Left renal pelvis (tissue), 4 donors: ENCODE data around the gene RPS6KA1. TPM values are rescaled to one million over a fixed set of nuclear protein-coding genes. Genes with fewer than 3 reads are reported as not detected.
A peak's percentile ranks its signal among the peaks of the same experiment; 100 is the strongest.

Experiments used
- DNase-seq, 4 donors: peaks; one replicate each; pipeline ENCODE4 v3.0.0-alpha.2; 2013; ENCODE audit warnings: low read depth in 4 of 4, low spot score in 3 of 4
- polyA plus RNA-seq, 4 donors: library from polyadenylated mRNA; unstranded; fragments of 120-200 nt; gene quantifications; one replicate each; pipeline ENCODE4 v1.2.1, GENCODE V29; 2013; ENCODE audit not compliant: insufficient read length in 4 of 4

RPS6KA1 gene
- polyA plus RNA-seq, 4 donors: 5.2 to 28.0 (median 19.0) TPM

- DNase-seq: peak in 1 of 4 donors; percentile 24
Measured at GRCh38 chr1:26530895-26531598, 1.5 kb downstream of the RPS6KA1 start.

DNA sequence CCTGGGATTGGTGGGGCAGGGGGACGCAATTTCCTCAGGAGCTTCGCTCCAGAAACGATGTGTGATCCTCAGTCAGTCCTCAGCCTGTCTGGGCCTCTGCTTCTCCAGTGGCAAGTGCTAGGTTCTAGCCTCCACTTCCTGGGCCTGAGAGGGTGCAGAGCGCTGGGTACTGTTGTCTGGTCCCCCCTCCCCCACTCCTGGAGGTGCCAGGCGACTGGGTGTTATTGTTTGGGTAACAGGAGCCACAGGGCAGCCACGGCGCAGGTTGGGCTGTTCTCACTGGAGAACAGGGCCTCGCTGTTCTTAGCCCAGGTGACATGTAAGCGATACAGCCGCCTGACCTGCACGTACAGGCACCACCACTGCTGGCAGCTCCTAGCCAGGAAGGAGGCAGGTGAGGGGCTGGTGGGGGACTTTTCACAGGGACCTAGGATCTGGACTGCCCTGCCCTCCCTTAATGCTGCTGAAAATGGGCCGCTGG lies 2.1 kb downstream of the RPS6KA1 start:
- DNase-seq: no peak

DNA sequence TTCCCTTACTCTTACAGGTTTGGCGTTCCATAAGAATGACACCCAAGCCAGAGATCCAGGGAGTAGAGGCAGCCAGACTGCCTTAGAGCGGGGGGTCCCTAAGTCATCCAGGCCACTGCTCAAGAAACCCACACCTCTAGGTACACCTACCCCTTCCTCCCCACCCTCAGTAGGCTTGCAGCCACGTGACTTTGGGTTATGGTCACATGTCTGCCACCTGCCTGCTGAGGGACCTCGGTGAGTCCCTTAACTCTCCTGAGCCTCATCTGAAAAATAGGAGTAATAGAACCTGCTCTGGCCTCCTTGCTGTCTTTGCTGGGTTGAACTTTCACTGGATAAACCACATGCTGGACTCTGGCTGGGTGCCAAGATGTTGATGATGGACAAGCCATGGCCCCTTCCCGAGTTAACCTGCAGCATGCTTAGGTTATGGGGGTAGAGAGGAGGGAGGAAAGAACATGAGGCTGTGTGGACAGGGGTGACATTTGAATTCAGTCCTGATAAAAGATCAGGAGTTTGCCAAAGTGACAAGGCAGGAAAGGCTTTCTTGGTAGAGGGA lies 4.5 kb downstream of the RPS6KA1 start:
- DNase-seq: no peak

GRCh38 chr1:26535201-26535600 lies 5.6 kb downstream of the RPS6KA1 start:
- DNase-seq: no peak

- DNase-seq: no peak
Measured at GRCh38 chr1:26536081-26536480, 6.5 kb downstream of the RPS6KA1 start.

DNA sequence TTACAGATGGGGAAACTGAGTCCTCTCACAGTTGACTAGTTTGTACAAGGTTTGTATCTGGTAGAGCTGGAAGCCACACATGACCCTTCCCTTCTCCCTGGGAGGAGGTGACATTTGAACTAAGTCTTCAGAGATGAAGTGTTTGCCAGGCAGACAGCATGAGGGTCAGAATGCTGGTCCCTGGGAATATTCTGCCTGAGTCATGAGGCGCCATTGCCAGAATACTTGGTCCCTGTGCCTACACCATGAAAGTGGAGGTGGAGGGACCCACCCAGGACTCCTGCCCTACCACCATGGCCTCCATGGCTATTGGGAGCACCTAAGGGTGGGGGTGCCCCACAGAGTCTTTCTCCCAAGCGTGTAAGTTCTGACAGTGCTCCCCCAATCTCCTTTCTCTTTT lies 7.0 kb downstream of the RPS6KA1 start:
- no peak for DNase-seq

GRCh38 chr1:26537951-26538352 lies 8.4 kb downstream of the RPS6KA1 start:
- DNase-seq: no peak

DNA sequence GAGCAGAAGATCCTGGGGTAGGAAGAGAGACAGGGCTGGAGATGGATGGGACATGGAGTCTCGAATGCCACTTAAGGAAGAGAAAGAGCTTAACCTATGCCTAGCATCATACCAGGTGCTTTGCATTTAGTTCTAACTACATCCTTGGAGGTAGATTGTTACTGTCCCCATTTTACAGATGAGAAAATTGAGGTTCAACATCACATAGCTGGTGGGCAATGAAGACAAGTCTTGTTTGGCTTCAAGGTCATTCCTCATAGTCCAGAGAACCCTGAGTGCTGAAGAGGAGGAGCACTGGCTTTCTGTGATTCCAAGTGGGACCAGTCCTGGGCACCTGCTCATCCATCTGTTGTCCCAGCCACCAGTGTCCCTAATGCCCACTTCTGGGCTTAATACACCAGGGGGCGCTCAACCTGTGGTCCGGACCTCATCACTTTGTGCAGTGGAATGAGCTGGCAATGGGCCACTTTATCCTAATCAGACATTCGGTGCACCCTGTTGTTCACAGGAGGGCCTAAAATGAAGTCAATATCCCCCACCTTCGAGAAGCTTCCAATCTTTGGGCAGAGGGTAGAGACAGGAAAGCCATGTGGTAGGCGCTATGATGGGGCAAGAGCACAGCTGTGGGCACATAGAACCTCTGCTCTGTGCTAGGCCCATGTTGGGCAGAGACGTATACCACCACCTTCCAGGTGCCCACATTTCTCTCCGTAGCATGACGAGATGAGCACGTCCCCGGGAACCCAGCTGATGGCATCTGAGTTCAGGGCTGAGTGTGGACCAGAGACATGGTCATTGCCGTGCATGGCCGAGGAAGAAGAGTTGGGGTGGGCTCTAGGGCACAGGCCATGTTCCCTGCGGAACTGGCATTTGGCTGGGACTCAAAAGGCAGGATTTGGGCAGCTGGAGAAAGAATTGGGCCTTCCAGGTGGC lies 9.2 kb downstream of the RPS6KA1 start:
- no peak for DNase-seq

DNA sequence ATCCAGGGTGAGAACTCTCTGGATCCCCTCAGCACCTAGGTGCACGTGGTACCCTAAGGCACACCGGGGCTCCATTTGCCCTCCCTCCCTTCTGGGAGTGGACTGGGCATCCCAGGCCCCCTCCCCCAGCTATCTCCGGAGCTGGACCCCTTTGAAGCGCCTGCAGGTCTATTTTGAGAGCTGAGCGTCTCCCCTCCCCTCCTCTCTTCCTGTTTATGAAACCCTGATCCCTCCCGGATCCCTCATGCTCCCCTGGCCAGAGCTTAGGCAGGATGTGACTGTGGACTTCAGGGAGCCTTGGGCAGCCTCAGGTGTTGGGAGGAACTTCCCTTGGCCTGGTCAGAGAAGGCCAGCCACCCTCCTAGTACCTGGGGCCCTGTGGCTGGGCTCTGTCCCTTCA lies 10.2 kb downstream of the RPS6KA1 start:
- no peak for DNase-seq

DNA sequence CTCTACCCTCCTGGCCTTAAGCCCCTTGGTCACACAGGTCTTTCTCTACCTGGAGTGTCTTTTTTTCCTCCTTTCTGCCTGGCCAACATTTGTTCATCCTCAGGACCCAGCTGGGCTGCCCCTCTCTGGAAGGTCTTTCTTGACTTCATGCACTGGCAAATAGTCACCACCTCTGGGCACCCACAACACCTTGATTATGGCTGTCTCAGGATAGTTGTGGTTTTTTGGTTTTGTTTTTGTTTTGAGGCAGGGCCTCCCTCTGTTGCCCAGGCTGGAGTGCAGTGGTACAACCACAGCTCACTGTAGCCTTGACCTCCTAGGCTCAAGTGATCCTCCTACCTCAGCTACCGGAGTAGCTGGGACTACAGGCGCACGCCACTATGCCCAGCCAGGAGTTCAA lies 10.8 kb downstream of the RPS6KA1 start:
- no peak for DNase-seq

GRCh38 chr1:26541431-26541815 lies 11.9 kb downstream of the RPS6KA1 start:
- DNase-seq: no peak

DNA sequence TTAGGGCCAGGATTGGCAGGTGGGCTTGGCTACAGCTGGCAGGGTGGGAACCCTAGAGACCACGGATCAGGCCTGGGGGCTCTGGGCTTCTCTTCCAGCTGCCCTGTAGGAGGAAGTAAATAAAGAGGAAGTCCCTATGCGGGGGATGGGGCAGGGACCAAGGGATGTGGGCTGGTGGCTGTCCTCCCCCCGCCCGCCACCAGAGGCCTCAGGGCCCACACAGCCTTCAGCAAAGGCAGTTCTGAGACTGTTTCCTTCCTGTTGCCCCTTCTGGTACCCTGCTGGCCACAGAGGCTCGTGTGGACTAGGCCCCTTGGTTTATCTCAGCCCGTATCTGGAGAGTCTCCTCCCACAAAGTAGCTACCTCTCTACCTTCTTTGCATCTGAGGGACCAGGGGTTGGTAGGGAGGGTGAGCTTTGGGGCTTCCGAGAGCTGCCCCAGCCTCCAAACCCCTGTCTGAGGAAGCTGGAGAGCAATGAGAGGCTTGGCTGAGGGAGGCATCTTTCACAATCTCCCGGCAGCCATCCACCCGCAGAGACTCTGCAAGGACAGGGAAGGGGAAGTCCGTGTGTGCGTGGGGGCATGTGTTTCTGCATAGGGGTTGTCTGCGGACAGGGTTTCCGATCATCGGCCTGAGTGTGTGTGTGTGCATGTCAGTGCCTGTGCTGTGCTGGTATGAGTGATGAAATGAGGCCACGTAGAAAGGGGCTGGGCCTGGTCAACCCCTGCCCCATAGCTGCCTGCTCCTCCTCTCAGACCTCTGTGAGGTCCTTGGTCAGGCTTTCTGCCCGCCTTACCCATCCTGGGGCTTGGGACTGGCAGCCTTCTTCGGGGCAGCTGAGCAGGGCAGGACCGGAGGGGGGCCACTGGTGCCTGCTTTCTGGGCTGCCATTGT lies 12.5 kb downstream of the RPS6KA1 start:
- no peak for DNase-seq

GRCh38 chr1:26542771-26543451 lies 13.3 kb downstream of the RPS6KA1 start:
- DNase-seq: no peak

DNA sequence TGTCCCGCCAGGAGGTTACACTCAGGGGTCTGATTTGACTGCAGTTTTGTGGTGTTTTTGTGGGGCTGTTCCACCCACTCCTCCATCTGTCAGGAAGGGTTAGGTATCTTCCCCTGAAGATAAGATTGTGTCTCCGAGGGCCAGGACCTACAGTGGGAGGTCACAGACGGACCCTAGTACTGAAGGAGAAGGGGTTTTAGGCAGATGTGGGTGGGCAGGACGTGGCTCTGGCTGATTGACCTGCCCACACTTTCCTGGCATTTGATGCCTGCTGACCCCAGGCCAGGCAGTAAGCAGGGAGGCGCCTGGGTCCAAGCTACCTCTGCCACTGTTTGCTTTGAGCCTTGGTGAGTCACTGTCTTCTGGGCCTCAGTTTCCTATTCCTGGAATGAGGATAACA lies 13.9 kb downstream of the RPS6KA1 start:
- DNase-seq: no peak

DNA sequence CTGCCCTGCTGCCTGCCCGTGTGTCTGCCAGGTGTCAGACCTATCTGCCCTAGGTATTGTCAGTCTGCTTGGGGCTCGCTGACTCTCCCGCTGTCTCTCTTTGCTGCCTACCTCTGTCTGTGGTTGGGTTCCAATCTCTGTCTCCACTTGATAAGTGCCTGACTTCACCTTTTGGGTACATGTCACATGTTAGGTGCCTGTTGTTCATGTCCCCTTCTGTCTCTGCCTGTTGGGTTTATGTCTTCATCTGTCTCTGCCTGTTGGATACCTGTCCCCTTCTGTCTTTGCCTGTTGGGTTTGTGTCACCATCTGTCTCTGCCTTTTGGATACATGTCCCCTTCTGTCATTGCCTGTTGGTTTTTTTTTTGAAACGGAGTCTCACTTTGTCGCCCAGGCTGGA lies 14.6 kb downstream of the RPS6KA1 start:
- no peak for DNase-seq

DNA sequence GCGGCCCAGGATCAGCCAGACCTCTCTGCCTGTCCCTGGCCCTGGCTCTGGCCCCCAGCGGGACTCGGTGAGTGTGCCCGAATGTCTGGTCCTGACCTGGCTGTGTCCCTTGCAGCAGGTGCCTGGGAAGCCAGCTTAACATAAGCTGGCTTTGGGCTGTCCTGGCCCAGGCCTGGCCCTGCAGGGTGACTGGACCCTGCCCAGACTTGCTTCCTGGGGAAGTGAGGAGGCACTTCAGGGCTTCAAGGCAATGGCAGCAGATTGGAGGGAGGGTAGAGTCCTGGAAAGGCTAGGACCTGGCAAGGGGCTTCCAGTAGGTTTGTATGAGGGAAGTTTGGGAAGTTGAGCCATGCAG lies 16.4 kb downstream of the RPS6KA1 start:
- DNase-seq: no peak

GRCh38 chr1:26546375-26546774 lies 16.8 kb downstream of the RPS6KA1 start:
- no peak for DNase-seq

DNA sequence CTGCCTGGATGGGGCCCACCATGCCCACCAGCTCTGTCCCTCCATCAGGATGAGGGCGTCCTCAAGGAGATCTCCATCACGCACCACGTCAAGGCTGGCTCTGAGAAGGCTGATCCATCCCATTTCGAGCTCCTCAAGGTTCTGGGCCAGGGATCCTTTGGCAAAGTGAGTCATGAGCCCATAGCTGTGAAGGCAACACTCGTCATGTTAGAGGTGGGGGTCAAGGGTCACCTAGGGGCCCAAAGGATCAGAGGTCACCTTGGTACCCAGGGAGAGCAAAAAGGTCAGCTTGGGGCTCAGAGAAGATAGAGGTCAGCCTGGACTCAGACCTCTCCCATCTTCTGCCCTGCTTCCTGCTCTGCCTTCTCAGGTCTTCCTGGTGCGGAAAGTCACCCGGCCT lies 17.3 kb downstream of the RPS6KA1 start:
- DNase-seq: no peak

DNA sequence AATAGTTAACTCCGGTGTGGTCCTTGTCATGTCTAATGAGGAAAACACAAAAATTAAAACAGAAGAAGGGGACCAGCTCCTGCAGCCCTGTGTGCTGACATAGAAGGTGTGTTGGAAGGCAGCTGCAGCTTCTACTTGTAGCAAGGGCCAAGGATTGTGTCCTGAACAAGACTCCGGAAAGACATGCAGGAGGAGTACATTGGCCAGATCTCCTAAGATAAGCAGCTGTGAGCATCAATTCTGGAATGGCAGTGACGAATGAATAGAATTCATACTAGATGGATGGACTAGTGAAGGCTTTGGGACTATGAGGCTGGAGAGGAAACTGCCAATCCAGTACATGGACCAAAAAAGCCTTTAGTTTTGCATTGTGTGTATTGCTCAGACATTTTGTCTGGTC lies 19.3 kb downstream of the RPS6KA1 start:
- DNase-seq: no peak

- no peak for DNase-seq
Measured at GRCh38 chr1:26550946-26551345, 21.4 kb downstream of the RPS6KA1 start.
